ENCODE data around the gene SPOCK1. TPM values are rescaled to one million over a fixed set of nuclear protein-coding genes. Genes with fewer than 3 reads are reported as not detected.

SPOCK1 gene
- total and polyA plus RNA-seq, 2 experiments from 2014 or later, result 8.2 to 10.5 TPM

GRCh38 chr5:137361280-137361679, 137.8 kb downstream of the SPOCK1 start:
- TF ChIP-seq ETS1 (IDR thresholded peaks at IDR 0.05) (no peak), EZH2 (IDR thresholded peaks at IDR 0.05; ENCODE audit: low read depth, unreplicated experiment) (no peak), ZNF462 (CRISPR knock-in tag; IDR thresholded peaks at IDR 0.05) (no peak)
- H3F3A ChIP-seq (replicated peaks; ENCODE audit: low read depth), result no peaks in the 10 kb centered on the region
- no peak overlapping the region for H3K4me2 ChIP-seq
- no peaks in the 10 kb centered on the region for H4K20me1 ChIP-seq (replicated peaks; ENCODE audit: insufficient read depth)
- H3K36me3 Mint-ChIP-seq (ENCODE audit: low read depth), result no peaks in the 10 kb centered on the region
- no peaks in the 10 kb centered on the region for H3K79me2 ChIP-seq (replicated peaks; ENCODE audit: insufficient read depth)
- H3K4me1 ChIP-seq (ENCODE audit: insufficient read depth), result peaks cover 5% of the 10 kb centered on the region; the same call in 1 of the 2 replicates
- H3K27me3 ChIP-seq (ENCODE audit: insufficient read depth), result no peaks in the 10 kb centered on the region
- H3K4me3 Mint-ChIP-seq, result no peak overlapping the region
- no peak overlapping the region for H3K4me3 ChIP-seq
- no peaks in the 10 kb centered on the region for H3K36me3 ChIP-seq (ENCODE audit: insufficient read depth)
- no peak overlapping the region for H2AFZ ChIP-seq
- H3K27ac ChIP-seq (ENCODE audit: low read depth), result no peak overlapping the region
- DNase-seq (ENCODE audit: low spot score), result no peak
- no peaks in the 10 kb centered on the region for H3K9me2 ChIP-seq (ENCODE audit: insufficient read depth)
- H3K9me3 Mint-ChIP-seq, result no peaks in the 10 kb centered on the region
- H3K27ac Mint-ChIP-seq, result no peak overlapping the region
- no peak for ATAC-seq
- H3K27me3 Mint-ChIP-seq (ENCODE audit: insufficient read depth, low read depth, poor library complexity), result peaks cover 2% of the 10 kb centered on the region
- peaks cover 4% of the 10 kb centered on the region; the same call in 2 of the 3 replicates for H3K4me1 Mint-ChIP-seq

- H3K9me3 Mint-ChIP-seq, result no peaks in the 10 kb centered on the region
- no peak overlapping the region for H3K4me3 ChIP-seq
- H2AFZ ChIP-seq, result no peak overlapping the region
- no peaks in the 10 kb centered on the region for H3K27me3 ChIP-seq (ENCODE audit: insufficient read depth)
- H3K4me1 ChIP-seq (ENCODE audit: insufficient read depth), result peaks cover 5% of the 10 kb centered on the region; the same call in 1 of the 2 replicates
- no peak for DNase-seq (ENCODE audit: low spot score)
- H3K4me2 ChIP-seq, result no peak overlapping the region
- no peaks in the 10 kb centered on the region for H3K9me2 ChIP-seq (ENCODE audit: insufficient read depth)
- TF ChIP-seq STAT1 (IDR thresholded peaks at IDR 0.05; ENCODE audit: unreplicated experiment) (no peak), JUNB (IDR thresholded peaks at IDR 0.05; ENCODE audit: unreplicated experiment) (no peak), ZNF331 (CRISPR knock-in tag; IDR thresholded peaks at IDR 0.05; ENCODE audit: low read depth) (no peak)
- no peaks in the 10 kb centered on the region for H3K79me2 ChIP-seq (replicated peaks; ENCODE audit: insufficient read depth)
- H4K20me1 ChIP-seq (replicated peaks; ENCODE audit: insufficient read depth), result no peaks in the 10 kb centered on the region
- no peak overlapping the region for H3K27ac ChIP-seq (ENCODE audit: low read depth)
- no peaks in the 10 kb centered on the region for H3K27me3 Mint-ChIP-seq (ENCODE audit: insufficient read depth, low read depth, poor library complexity)
- H3K4me3 Mint-ChIP-seq, result no peak overlapping the region
- peaks cover 4% of the 10 kb centered on the region; the same call in 2 of the 3 replicates for H3K4me1 Mint-ChIP-seq
- H3K36me3 Mint-ChIP-seq (ENCODE audit: low read depth), result no peaks in the 10 kb centered on the region
- H3K36me3 ChIP-seq (ENCODE audit: insufficient read depth), result no peaks in the 10 kb centered on the region
- H3F3A ChIP-seq (replicated peaks; ENCODE audit: low read depth), result no peaks in the 10 kb centered on the region
- no peak for ATAC-seq
- no peak overlapping the region for H3K27ac Mint-ChIP-seq
These were observed 138.5 kb downstream of the SPOCK1 start for GRCh38 chr5:137360607-137361006.

Data from GM23338 (cell line).